Right atrium auricular region (tissue), 2 donors: ENCODE results near the gene SLC7A14. TPM values are rescaled to one million over a fixed set of nuclear protein-coding genes. Genes with fewer than 3 reads are reported as not detected.
A peak's percentile ranks its signal among the peaks of the same experiment; 100 is the strongest.

Source experiments
- DNase-seq: peaks from one replicate; pipeline ENCODE4 v3.0.0-alpha.2; 2019; ENCODE audit warnings: low spot score
- H3K27ac ChIP-seq, 2 donors: fragments of 200-600 bp; sonication (generic); 1 replicate in 1 of 2; 2 replicates in 1 of 2; pipeline ENCODE4 v1.5.1; 2016 to 2019
- H3K27me3 ChIP-seq, 2 donors: fragments of 200-600 bp; sonication (generic); one replicate each; pipeline versions ENCODE4 v1.5.1 to v1.6.0; 2017 to 2019
- H3K36me3 ChIP-seq: fragments of 200-600 bp; sonication (generic); one replicate; pipeline ENCODE4 v1.5.1; 2016
- H3K4me1 ChIP-seq, 2 donors: fragments of 200-600 bp; sonication (generic); one replicate each; pipeline versions ENCODE4 v1.5.1 to v1.6.0; 2017 to 2019
- H3K4me3 ChIP-seq, 2 donors: fragments of 200-600 bp; sonication (generic); 1 replicate in 1 of 2; 2 replicates in 1 of 2; pipeline ENCODE4 v1.5.1; 2017 to 2019; ENCODE audit warnings: mild to moderate bottlenecking in 1 of 2, moderate library complexity in 1 of 2
- H3K9me3 ChIP-seq, 2 donors: fragments of 200-600 bp; sonication (generic); one replicate each; pipeline ENCODE4 v1.5.1; 2019
- CTCF ChIP-seq, 2 donors: fragments of 200-600 bp; sonication (generic); IDR thresholded peaks; one replicate each; pipeline ENCODE4 v1.5.1; 2019; ENCODE audit warnings: antibody characterized with exemption in 2 of 2
- total RNA-seq, 2 donors: library from RNA; depleted of rRNA; stranded (reverse); fragments of >200 nt; gene quantifications; one replicate each; pipeline ENCODE4 v1.1.0, GENCODE V29; 2016

Gene SLC7A14
- total RNA-seq, 2 donors from 2014 or later: not detected

GRCh38 chr3:170536712-170537111 lies 49.2 kb downstream of the SLC7A14 start:
- no peaks in the 10 kb centered on the region for H3K27me3 ChIP-seq
- H3K36me3 ChIP-seq: no peaks in the 10 kb centered on the region
- no peak overlapping the region for H3K4me3 ChIP-seq
- TF ChIP-seq CTCF (IDR thresholded peaks at IDR 0.05): no peak
- H3K4me1 ChIP-seq: no peaks in the 10 kb centered on the region
- no peak overlapping the region for H3K27ac ChIP-seq
- H3K9me3 ChIP-seq: no peaks in the 10 kb centered on the region
- DNase-seq: no peak

DNA sequence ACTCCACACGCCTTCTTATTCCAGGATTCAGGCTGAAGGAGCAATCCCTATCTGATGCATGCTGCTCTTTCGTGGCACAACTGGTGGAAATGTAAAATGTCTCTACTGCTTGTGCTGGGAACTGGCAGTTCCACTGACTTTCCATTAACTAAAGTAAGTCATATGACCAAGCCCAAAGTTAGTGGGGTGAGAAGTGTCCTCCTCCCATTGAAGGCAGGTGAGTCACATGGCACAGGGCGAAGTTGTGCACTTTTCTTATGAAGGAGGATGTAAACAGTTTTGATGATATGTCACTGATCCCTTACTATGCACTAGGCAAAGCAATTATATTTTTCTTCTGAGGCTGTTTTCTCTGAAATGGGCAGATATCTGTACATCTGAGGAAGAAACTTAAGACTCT lies 51.6 kb downstream of the SLC7A14 start:
- H3K4me3 ChIP-seq: no peak overlapping the region
- no peaks in the 10 kb centered on the region for H3K27me3 ChIP-seq
- no peaks in the 10 kb centered on the region for H3K36me3 ChIP-seq
- no peak for TF ChIP-seq CTCF (IDR thresholded peaks at IDR 0.05)
- H3K9me3 ChIP-seq: no peaks in the 10 kb centered on the region
- H3K4me1 ChIP-seq: no peaks in the 10 kb centered on the region
- H3K27ac ChIP-seq: no peak overlapping the region
- DNase-seq: no peak

GRCh38 chr3:170532573-170532972 lies 53.3 kb downstream of the SLC7A14 start:
- Histone ChIP-seq H3K4me1 (no peaks in the 10 kb centered on the region), H3K27me3 (no peaks in the 10 kb centered on the region), H3K4me3 (no peak overlapping the region), H3K9me3 (no peaks in the 10 kb centered on the region), H3K36me3 (no peaks in the 10 kb centered on the region), H3K27ac (no peak overlapping the region)
- DNase-seq: no peak
- TF ChIP-seq CTCF (IDR thresholded peaks at IDR 0.05): no peak

- TF ChIP-seq CTCF (IDR thresholded peaks at IDR 0.05): no peak
- H3K4me1 ChIP-seq: no peaks in the 10 kb centered on the region
- H3K27ac ChIP-seq: no peak overlapping the region
- no peaks in the 10 kb centered on the region for H3K9me3 ChIP-seq
- H3K27me3 ChIP-seq: no peaks in the 10 kb centered on the region
- DNase-seq: peak; percentile 65
- no peak overlapping the region for H3K4me3 ChIP-seq
- no peaks in the 10 kb centered on the region for H3K36me3 ChIP-seq
These were observed 54.1 kb downstream of the SLC7A14 start for GRCh38 chr3:170531657-170532335.

DNA sequence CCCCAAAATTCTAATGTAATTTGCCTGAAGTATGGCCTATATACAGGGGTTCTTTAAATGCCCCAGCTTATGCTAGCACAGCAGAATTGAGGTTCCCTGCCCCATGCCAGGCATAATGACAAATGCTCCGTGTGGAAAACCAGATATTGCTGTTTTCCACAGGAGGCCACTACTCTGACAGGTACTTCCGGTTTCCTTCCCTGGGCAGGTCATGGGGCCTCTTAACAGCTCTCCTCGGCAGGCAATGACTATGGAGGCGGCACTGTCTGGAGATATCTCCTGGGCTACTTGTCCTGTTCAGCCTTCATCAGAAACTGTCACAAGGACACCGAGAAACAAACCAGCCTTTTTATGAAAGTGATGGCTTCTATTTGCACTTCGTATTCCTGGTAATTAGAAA lies 54.8 kb downstream of the SLC7A14 start:
- Histone ChIP-seq H3K4me3 (no peak overlapping the region), H3K36me3 (no peaks in the 10 kb centered on the region), H3K27me3 (no peaks in the 10 kb centered on the region), H3K27ac (no peak overlapping the region), H3K9me3 (no peaks in the 10 kb centered on the region), H3K4me1 (no peaks in the 10 kb centered on the region)
- TF ChIP-seq CTCF (IDR thresholded peaks at IDR 0.05): no peak
- no peak for DNase-seq

GRCh38 chr3:170529912-170530311 lies 56.0 kb downstream of the SLC7A14 start:
- no peak for DNase-seq
- H3K27ac ChIP-seq: no peak overlapping the region
- no peaks in the 10 kb centered on the region for H3K27me3 ChIP-seq
- no peak for TF ChIP-seq CTCF (IDR thresholded peaks at IDR 0.05)
- no peaks in the 10 kb centered on the region for H3K4me1 ChIP-seq
- no peak overlapping the region for H3K4me3 ChIP-seq
- H3K36me3 ChIP-seq: no peaks in the 10 kb centered on the region
- H3K9me3 ChIP-seq: no peaks in the 10 kb centered on the region
